Lower leg skin (tissue), 4 donors: ENCODE measurements around the gene ZNF511. TPM values are rescaled to one million over a fixed set of nuclear protein-coding genes. Genes with fewer than 3 reads are reported as not detected.

Experiments
- DNase-seq, 2 donors: peaks; one replicate each; pipeline ENCODE4 v3.0.0-alpha.2; 2019; ENCODE audit warnings: low spot score in 2 of 2
- H3K4me3 ChIP-seq: fragments of 200-600 bp; sonication (generic); 2 replicates; pipeline ENCODE4 v1.5.1; 2017; ENCODE audit warnings: mild to moderate bottlenecking, low read depth; ENCODE audit not compliant: poor library complexity, severe bottlenecking
- CTCF ChIP-seq, 3 donors: fragments of 450-650 bp; IDR thresholded peaks; one replicate each; pipeline ENCODE4 v1.5.1; 2016; ENCODE audit warnings: antibody characterized with exemption in 3 of 3, mild to moderate bottlenecking in 3 of 3, moderate library complexity in 2 of 3
- POLR2A ChIP-seq, 2 donors: fragments of 450-650 bp; IDR thresholded peaks; one replicate each; pipeline ENCODE4 v1.6.1; 2016 to 2017; ENCODE audit warnings: antibody characterized with exemption in 2 of 2, mild to moderate bottlenecking in 1 of 2, moderate library complexity in 1 of 2
- WGBS, 2 donors: methylation state at CpG; one replicate each; pipeline ENCODE4 v1.1.5; 2018; 5-methylcytosine and 5-hydroxymethylcytosine counted together
- intact Hi-C: fragments of 100-400 bp; cut with DNase I; formaldehyde crosslinking; loops from one replicate; pipeline ENCODE4 v1.15.0; 2023; ENCODE audit warnings: low total_unique reads
- total RNA-seq, 4 donors: library from RNA; depleted of rRNA; stranded (reverse); fragments of >200 nt; gene quantifications; one replicate each; pipeline ENCODE4 v1.1.0, GENCODE V29; 2016

ZNF511 gene
- total RNA-seq, 4 donors from 2014 or later = 15.8 to 30.3 (median 22.0) TPM

GRCh38 chr10:133268532-133268931 lies 40.2 kb upstream of the ZNF511 start:
- WGBS, 2 donors = 84 to 93% methylated on average over 11 of the region's 22 CpGs
- TF ChIP-seq CTCF (IDR thresholded peaks at IDR 0.05) (no peak), POLR2A (IDR thresholded peaks at IDR 0.05) (no peak)

GRCh38 chr10:133269367-133269766 lies 39.3 kb upstream of the ZNF511 start:
- no peak overlapping the region for H3K4me3 ChIP-seq
- TF ChIP-seq POLR2A (IDR thresholded peaks at IDR 0.05) (no peak), CTCF (IDR thresholded peaks at IDR 0.05) (no peak)
- DNase-seq = no peak
- intact Hi-C loops = no loop called here
- 76 to 88% methylated on average over 5 to 16 of the region's 26 CpGs for WGBS, 2 donors

More at GRCh38 chr10:133268532-133268931, 40.2 kb upstream of the ZNF511 start:
- H3K4me3 ChIP-seq = no peak overlapping the region
- DNase-seq = no peak
- intact Hi-C loops = no loop called here

GRCh38 chr10:133270204-133270603 lies 38.5 kb upstream of the ZNF511 start:
- TF ChIP-seq CTCF (IDR thresholded peaks at IDR 0.05) (no peak), POLR2A (IDR thresholded peaks at IDR 0.05) (no peak)
- intact Hi-C loops = no loop called here
- DNase-seq = no peak
- H3K4me3 ChIP-seq = no peak overlapping the region
- 81 to 88% methylated on average over 9 to 19 of the region's 20 CpGs for WGBS, 2 donors

GRCh38 chr10:133270773-133271297 lies 37.9 kb upstream of the ZNF511 start:
- 82 to 84% methylated on average over 8 to 19 of the region's 19 CpGs for whole genome bisulfite sequencing, 2 donors
- no peak for DNase-seq
- no peak overlapping the region for H3K4me3 ChIP-seq
- intact Hi-C loops = no loop called here
- TF ChIP-seq POLR2A (IDR thresholded peaks at IDR 0.05) = no peak
- no peak for TF ChIP-seq CTCF (IDR thresholded peaks at IDR 0.05)

- DNase-seq = no peak
- TF ChIP-seq CTCF (IDR thresholded peaks at IDR 0.05) (no peak), POLR2A (IDR thresholded peaks at IDR 0.05) (no peak)
- WGBS, 2 donors = 75 to 77% methylated on average over 21 to 27 of the region's 35 CpGs
- intact Hi-C loops = no loop called here
- no peak overlapping the region for H3K4me3 ChIP-seq
These were observed 37.0 kb upstream of the ZNF511 start for GRCh38 chr10:133271521-133272300.
